ENCODE measurements around the gene GLYATL1B. TPM values are rescaled to one million over a fixed set of nuclear protein-coding genes. Genes with fewer than 3 reads are reported as not detected.

Gene GLYATL1B
- polyA plus RNA-seq, 1 donor from 2014 or later: not detected

Other genes starting within 250 kb of the GLYATL1B start
- not detected in 2 replicates for gene GLYATL2, start 241.6 kb upstream of the GLYATL1B start, polyA plus RNA-seq
- 0.64 and 0.84 TPM in 2 replicates for gene GLYATL1, start 146.8 kb upstream of the GLYATL1B start, polyA plus RNA-seq
- gene FAM111B, start 20.9 kb downstream of the GLYATL1B start, polyA plus RNA-seq: 0.58 and 1.2 TPM in 2 replicates
- 0.88 and 3.2 TPM in 2 replicates for gene FAM111A, start 56.5 kb downstream of the GLYATL1B start, polyA plus RNA-seq
- 31.4 and 37.7 TPM in 2 replicates for gene DTX4, start 85.8 kb downstream of the GLYATL1B start, polyA plus RNA-seq
- 0.21 TPM in 1 of 2 replicates, not detected in the other for gene MPEG1, start 126.6 kb downstream of the GLYATL1B start, polyA plus RNA-seq